T-helper 1 cell treated with Interleukin-12 subunit alpha and Interleukin-12 subunit beta and Interleukin-4 antibody, amounts not matched to agents 30 μg/mL and 1 μg/mL, for 36 hours (primary cell): Measurements from ENCODE around the gene KLHL26.

Experiments used
- H3K27ac Mint-ChIP-seq: one replicate; pipeline ENCODE4 v1.8.0; 2021; ENCODE audit warnings: mild to moderate bottlenecking, mixed read lengths
- H3K27me3 Mint-ChIP-seq: one replicate; pipeline ENCODE4 v1.8.0; 2021; ENCODE audit warnings: low read depth, mixed read lengths
- H3K36me3 Mint-ChIP-seq: one replicate; pipeline ENCODE4 v1.8.0; 2021; ENCODE audit warnings: low read depth, mixed read lengths
- H3K4me1 Mint-ChIP-seq: one replicate; pipeline ENCODE4 v1.8.0; 2021; ENCODE audit warnings: low read depth, mixed read lengths
- H3K4me3 Mint-ChIP-seq: one replicate; pipeline ENCODE4 v1.8.0; 2021; ENCODE audit warnings: mild to moderate bottlenecking, moderate library complexity, mixed read lengths
- H3K9me3 Mint-ChIP-seq: one replicate; pipeline ENCODE4 v1.8.0; 2021; ENCODE audit warnings: mixed read lengths

Gene KLHL26

DNA sequence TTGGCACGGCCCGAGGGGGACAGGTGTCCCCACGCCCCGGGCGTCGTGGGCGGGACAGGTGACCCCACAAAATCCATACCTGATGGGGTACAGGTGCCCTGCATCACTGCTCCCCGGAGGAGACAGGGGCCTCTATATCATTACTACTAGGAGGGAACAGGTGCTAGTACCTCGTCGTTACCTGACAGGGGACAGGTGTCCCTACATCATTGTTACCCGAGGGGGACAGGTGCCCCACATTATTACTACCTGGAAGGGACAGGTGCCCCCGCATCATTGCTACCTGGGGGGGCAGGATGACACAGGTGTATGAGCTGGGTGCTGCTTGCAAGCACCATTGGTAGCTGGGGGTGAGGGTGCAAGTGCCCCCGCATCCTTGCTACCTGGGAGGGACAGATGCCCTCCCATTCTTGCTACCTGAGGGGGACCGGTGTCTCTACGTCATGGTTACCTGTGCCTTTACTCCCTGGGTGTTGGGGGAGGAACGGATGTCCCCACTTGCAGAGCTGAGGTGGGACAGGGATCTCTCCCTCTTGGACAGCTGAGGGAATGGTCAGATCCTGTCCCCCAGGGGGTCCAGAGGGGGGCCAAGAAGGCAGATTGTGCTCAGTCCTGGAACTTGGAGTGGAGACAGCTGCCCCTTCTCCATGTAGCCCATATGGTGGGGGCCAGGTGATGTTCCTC, 47.3 kb downstream of the KLHL26 start:
- H3K27ac Mint-ChIP-seq = peak overlapping the region; percentile 36
- H3K27me3 Mint-ChIP-seq = no peaks in the 10 kb centered on the region
- no peaks in the 10 kb centered on the region for H3K36me3 Mint-ChIP-seq
- H3K4me3 Mint-ChIP-seq = peak overlapping the region; percentile 64
- H3K4me1 Mint-ChIP-seq = peaks cover 8% of the 10 kb centered on the region
- H3K9me3 Mint-ChIP-seq = no peaks in the 10 kb centered on the region

DNA sequence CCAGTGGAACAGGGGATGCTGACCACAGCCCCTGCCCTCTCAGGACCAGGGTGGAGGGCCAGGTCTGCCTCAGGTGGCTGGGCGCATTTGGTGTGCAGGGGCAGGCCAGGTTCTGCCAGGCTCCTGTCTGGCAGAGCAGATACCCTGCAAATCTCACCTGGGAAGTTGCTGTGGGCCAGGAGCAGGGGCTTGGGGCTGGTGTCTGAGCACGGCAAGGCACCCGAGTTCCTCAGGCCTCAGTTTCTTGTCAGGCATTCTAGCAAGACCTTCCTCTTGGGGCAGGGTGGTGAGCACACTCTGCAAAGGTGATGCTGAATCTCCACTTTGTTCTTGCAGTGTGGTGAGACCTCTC, 47.8 kb downstream of the KLHL26 start:
- Mint-ChIP-seq H3K27me3 (no peaks in the 10 kb centered on the region), H3K9me3 (no peaks in the 10 kb centered on the region), H3K4me3 (peak overlapping the region; percentile 42), H3K27ac (no peak overlapping the region), H3K36me3 (no peaks in the 10 kb centered on the region), H3K4me1 (peaks cover 8% of the 10 kb centered on the region)

DNA sequence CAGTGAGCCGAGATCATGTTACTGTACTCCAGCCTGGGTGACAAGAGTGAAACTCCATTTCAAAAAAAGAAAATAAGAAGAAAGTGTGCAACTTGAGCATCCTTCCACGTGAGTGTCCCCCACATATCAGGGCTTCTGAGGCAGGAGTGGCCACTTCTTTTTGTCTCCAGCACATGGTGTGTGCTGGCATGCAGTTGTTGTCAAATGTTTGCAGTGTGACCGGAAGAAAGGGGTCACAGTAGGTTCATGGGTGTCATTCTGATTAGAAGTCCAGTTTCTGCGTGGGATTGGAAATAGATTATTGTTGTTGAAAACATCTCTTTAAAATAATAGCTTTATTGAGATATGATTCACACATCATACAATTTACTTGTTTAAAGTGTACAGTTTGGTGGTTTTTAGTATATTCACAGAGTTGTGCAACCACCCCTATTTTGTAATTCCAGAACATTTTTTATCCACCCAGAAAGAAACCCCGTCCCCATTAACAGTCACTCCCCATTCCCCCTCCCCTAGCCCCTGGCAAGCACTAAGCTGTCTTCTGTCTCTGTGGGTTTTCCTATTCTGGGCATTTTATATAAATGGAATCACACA, 48.9 kb downstream of the KLHL26 start:
- Mint-ChIP-seq H3K36me3 (no peaks in the 10 kb centered on the region), H3K4me3 (no peak overlapping the region), H3K9me3 (no peaks in the 10 kb centered on the region), H3K4me1 (peaks cover 8% of the 10 kb centered on the region), H3K27me3 (no peaks in the 10 kb centered on the region), H3K27ac (no peak overlapping the region)

DNA sequence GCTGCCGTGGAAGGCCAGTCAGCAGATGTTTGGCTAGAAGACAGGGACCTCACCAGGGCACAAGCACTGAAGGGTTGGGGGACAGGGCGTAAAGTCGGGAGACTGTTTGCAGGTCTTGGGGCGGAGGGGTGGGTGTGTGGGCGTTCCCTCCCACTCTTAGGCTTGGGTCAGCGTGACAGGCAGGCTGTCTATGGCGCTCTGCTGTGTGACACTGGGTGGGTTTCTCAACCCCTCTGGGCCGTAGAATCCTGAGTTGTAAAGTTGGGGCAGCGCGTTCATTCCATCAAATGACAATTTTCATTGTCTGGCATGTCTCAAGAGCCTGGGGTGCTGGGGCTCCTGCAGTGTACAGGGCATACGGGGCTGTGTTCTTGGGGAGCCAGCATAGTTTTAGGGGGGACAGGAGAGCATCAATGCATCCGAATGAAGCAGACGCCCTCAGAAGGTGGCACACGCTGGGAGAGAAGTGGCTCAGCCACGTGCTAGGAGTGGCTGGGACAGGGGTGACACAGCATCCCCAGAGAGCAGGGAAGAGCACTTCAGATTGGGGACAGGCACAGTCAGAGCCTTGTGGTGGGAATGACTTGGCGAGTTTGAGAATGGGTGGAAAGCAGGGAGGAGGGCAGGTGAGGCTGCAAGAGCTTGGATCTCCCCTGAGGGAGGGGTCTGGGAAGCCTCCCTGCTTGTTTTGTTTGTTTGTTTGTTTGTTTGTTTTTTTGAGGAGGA, 51.1 kb downstream of the KLHL26 start:
- Mint-ChIP-seq H3K4me3 (no peak overlapping the region), H3K36me3 (no peaks in the 10 kb centered on the region), H3K4me1 (peaks cover 4% of the 10 kb centered on the region), H3K9me3 (no peaks in the 10 kb centered on the region), H3K27ac (no peak overlapping the region), H3K27me3 (no peaks in the 10 kb centered on the region)

DNA sequence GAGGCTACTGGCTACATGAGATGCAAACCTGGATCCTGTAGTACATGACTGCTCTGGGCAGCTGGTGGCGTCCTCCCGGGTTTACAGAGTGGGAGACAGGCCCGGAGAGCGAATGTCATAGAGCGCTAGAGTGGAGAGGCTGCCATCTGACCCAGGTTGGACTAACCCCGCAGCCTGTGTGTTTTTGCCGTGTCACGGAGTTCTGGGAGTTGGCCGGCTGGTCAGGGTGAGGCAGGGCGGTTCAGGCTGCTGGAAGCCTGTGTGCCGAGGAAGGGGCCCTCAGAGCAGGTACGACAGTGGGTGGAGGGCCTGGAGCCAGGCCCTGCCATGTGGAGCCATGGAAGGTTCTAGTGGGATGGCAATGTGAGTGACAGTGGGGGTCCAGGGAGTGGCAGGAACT, 59.2 kb downstream of the KLHL26 start:
- Mint-ChIP-seq H3K27ac (no peak overlapping the region), H3K9me3 (no peaks in the 10 kb centered on the region), H3K36me3 (no peaks in the 10 kb centered on the region), H3K27me3 (no peaks in the 10 kb centered on the region), H3K4me1 (peaks cover 15% of the 10 kb centered on the region), H3K4me3 (no peak overlapping the region)

DNA sequence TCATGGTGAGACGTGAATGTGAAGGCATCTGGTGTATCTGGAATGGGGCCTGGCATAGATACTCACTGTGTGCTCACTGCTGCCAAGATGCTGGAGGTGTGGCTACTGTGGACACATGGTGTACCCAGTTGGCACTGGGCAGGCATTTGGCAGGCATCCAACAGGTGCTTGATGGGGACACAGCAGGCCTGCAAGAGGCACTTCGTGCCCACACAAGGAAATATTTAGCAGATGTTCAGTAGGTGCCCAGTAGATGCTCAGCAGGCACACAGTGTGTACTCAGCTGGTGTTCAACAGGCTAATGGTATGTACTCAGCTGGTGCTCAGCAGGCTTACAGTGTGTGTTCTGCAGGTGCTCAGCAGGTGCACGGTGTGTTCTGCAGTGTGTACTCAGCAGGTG, 60.9 kb downstream of the KLHL26 start:
- Mint-ChIP-seq H3K27ac (no peak overlapping the region), H3K4me3 (no peak overlapping the region), H3K36me3 (no peaks in the 10 kb centered on the region), H3K4me1 (peaks cover 18% of the 10 kb centered on the region), H3K27me3 (no peaks in the 10 kb centered on the region), H3K9me3 (no peaks in the 10 kb centered on the region)

DNA sequence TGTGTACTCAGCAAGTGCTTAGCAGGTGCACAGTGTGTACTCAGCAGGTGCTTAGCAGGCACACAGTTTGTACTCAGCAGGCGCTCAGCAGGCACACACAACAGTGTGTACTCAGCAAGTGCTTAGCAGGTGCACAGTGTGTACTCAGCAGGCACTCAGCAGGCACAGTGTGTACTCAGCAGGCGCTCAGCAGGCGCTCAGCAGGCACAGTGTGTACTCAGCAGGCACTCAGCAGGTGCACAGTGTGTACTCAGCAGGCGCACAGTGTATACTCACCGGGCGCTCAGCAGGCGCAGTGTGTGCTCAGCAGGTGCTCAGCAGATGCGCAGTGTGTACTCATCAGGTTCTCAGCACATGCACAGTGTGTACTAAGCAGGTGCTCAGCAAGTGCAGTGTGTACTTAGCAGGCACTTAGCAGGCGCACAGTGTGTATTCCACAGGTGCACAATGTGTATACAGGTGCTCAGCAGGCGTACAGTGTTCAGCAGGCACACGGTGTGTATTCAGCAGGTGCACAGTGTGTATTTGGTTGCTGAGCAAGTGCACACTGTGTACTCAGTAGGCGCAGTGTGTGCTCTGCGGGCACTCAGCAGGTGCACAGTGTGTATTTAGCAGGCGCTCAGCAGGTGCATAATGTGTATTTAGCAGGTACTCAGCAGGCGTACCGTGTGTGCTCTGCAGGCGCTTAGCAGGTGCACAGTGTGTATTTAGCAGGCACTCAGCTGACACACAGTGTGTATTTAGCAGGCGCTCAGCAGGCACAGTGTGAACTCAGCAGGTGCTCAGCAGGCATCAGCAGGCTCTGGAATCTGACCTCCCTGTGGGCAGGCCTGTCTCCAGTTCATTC, 61.7 kb downstream of the KLHL26 start:
- Mint-ChIP-seq H3K27me3 (no peaks in the 10 kb centered on the region), H3K4me3 (no peak overlapping the region), H3K9me3 (no peaks in the 10 kb centered on the region), H3K27ac (no peak overlapping the region), H3K4me1 (peaks cover 18% of the 10 kb centered on the region), H3K36me3 (no peaks in the 10 kb centered on the region)

DNA sequence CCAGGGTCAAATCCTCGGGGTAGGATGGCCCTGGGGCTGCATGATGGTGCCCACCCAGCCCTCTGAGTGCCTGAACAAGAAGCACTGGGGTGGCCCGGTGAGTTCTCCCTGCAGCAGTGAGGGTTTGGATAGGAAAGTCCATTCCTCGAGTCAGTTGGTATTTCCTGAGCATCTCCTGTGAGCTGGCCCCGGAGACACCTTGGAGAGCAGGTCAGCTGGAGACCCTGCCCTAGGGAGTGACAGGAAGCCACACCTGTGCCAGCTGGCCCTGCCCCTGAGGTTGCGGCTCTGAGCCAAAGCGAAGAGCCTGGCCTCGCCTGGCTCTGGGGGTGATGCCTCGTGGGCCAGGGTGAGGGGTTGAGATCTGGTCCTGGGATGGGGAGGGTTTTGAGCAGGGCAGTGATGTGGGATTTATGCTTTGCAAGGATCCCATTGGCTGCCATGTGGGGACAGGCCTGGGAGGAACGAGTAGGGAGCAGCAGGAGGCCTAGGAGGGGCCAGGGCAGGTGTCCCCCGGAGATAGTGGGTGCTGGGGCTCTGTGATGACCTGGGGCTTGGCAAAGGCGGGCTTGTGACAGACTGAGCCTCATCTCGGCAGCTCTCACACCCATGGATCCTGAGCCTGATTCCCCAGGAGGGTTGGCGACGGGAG, 62.7 kb downstream of the KLHL26 start:
- H3K36me3 Mint-ChIP-seq = no peaks in the 10 kb centered on the region

DNA sequence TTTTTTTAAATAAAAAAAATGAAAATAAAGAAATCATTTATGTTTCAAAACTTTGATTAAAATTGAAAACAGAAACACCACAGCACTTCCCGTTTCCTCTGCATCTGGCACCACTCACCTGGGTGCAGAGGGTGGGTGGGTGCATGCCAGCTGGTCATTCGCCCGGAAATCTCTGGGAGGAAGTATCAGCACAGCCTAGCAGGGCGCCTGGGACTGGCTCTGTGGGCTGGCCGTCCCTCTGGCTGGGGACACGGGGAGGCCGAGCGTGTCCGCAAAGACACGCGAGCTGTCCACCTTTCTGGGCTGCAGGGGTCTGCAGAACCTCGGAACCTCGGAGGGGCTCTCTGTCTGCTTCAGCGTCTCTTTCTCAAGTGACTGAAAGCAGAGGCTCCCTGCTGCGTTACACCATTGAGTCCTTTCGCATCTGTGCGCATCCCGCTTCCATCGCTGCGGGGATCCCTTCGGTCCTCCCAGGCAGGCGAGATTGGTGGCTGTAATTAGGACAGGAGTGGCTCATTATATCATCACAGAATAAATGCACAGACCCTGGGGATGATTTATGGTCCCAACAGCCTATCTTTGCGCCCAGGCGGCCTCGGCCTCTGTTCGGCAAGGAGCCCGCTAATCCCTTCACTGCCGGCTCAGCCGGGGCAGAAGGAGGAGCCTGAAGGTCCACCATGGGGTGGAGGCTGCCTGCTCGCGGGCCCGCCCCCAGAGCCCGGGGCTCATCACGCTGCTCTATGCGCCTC, 63.8 kb downstream of the KLHL26 start:
- Mint-ChIP-seq H3K9me3 (no peaks in the 10 kb centered on the region), H3K36me3 (no peaks in the 10 kb centered on the region), H3K4me1 (peaks cover 18% of the 10 kb centered on the region), H3K4me3 (peak overlapping the region; percentile 65), H3K27me3 (no peaks in the 10 kb centered on the region), H3K27ac (no peak overlapping the region)

More for the DNA sequence above, 62.7 kb downstream of the KLHL26 start:
- H3K4me1 Mint-ChIP-seq = peaks cover 18% of the 10 kb centered on the region
- H3K4me3 Mint-ChIP-seq = peak overlapping the region; percentile 50
- H3K27me3 Mint-ChIP-seq = no peaks in the 10 kb centered on the region
- H3K27ac Mint-ChIP-seq = peak overlapping the region; percentile 52
- H3K9me3 Mint-ChIP-seq = no peaks in the 10 kb centered on the region

DNA sequence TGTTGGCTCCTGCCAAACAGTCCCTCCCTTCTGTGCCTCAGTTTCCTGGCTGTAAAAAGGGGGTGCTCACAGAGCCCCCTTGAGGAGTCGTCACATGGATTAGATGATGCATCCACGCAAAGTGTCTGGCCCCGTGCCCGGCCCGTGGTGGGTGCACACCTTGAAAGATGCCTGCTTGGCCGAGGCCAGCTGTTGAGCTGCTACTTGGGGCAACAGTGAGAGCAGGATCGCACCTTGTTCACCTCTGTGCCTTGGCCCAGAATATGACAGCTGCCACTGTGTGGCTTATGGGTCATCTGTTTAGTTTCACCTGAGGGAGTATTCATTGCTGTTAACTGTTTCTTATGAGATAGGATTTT, 64.4 kb downstream of the KLHL26 start:
- Mint-ChIP-seq H3K27ac (no peak overlapping the region), H3K4me1 (peaks cover 18% of the 10 kb centered on the region), H3K27me3 (no peaks in the 10 kb centered on the region), H3K36me3 (no peaks in the 10 kb centered on the region), H3K4me3 (peak overlapping the region; percentile 65), H3K9me3 (no peaks in the 10 kb centered on the region)

DNA sequence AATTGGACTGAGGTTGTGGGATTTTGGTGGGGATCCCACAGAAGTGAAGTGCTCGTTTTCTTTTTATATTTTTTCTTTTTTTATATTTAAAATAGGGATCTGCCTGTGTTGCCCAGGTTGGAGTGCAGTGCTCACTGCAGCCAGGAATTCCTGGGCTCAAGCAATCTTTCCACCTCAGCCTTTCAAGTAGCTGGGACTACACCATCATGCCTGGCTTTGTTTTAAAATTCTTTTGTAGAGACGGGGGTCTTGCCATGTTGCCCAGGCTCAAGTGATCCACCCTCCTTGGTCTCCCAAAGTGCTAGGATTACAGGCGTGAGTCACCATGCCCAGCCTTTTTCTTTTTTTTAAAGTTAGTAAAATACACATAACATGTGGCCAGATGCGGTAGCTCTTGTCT, 67.2 kb downstream of the KLHL26 start:
- peaks cover 21% of the 10 kb centered on the region for H3K4me1 Mint-ChIP-seq
- H3K27ac Mint-ChIP-seq = no peak overlapping the region
- peaks cover 8% of the 10 kb centered on the region for H3K27me3 Mint-ChIP-seq
- H3K9me3 Mint-ChIP-seq = no peaks in the 10 kb centered on the region
- H3K4me3 Mint-ChIP-seq = no peak overlapping the region
- no peaks in the 10 kb centered on the region for H3K36me3 Mint-ChIP-seq

DNA sequence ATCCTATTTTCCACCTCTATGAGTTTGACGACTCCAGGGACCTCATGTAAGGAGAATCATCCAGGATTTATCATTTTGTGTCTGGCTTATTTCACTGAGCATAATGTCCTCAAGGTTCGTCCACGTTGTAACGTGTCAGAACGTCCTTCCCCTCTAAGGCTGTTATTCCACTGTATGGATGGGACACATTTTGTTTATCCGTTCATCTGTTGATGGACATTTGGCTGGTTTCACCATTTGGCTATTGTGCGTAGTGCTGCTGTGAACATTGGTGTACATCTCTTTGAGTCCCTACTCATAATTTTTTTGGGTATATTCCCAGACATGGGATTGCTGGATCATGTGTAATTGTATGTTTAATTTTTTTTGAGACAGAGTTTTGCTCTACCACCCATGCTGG, 68.1 kb downstream of the KLHL26 start:
- Mint-ChIP-seq H3K27ac (no peak overlapping the region), H3K9me3 (no peaks in the 10 kb centered on the region), H3K4me1 (peaks cover 13% of the 10 kb centered on the region), H3K36me3 (no peaks in the 10 kb centered on the region), H3K4me3 (no peak overlapping the region), H3K27me3 (peaks cover 8% of the 10 kb centered on the region)

DNA sequence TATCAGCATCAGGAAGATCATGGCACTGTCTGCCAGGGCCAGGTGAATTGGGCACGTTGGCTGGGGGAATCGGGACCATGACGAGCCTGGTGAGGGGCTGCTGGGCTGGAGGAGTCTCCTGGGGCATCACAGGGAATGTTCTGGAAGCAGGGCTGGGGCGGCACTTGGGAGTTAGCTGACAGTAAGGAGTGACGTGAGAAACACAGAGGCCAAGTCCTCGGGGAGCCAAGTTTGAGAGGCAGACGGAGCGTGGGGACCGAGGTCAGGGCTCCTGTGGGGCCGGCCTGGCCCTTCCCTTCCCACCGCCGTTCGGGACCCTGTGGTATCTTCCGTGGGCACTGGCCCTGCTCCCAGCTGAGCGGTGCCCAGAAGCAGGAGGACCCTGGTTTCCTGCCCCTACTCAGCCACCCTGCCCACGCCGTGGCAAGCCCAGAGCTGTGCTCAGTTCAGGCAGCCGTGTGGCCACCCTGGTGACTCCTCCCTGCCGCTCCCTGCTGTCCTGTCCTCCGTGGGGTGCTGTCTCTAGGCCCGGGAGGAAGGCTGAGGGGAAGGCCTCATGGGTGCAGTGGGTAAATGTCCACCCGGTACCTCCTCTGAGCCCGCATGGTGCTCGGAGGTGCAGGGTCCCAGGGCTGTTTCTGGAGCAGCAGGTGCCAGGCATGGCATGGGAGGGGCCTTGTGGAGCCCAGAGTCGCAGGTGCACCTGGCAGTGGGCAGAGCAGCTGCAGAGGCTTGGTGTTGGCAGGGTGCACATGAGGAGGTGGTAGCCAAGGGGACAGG, 71.8 kb downstream of the KLHL26 start:
- Mint-ChIP-seq H3K4me3 (no peak overlapping the region), H3K27ac (no peak overlapping the region), H3K27me3 (peaks cover 8% of the 10 kb centered on the region), H3K4me1 (peaks cover 4% of the 10 kb centered on the region), H3K9me3 (no peaks in the 10 kb centered on the region), H3K36me3 (no peaks in the 10 kb centered on the region)
